Activated naive CD4-positive, alpha-beta T cell treated with anti-CD3 and anti-CD28 coated beads for 36 hours (primary cell): ENCODE results near the gene SMARCAL1. TPM values are rescaled to one million over a fixed set of nuclear protein-coding genes. Genes with fewer than 3 reads are reported as not detected.
"Not testable (repeated sequence)": the region's sequence is repeated elsewhere in the genome, so short reads cannot be mapped to it uniquely, and the experiment has no call there.

ENCODE experiments used
- CTCF ChIA-PET: fragments of 350-600 bp; sonication (Branson Sonifier 250); formaldehyde crosslinking; loops from one replicate; lab custom pipeline; 2021; ENCODE audit warnings: antibody characterized with exemption; lab: Charles Lee
- DNase-seq: peaks from one replicate; pipeline ENCODE4 v3.0.0-alpha.2; 2020
- H3K27ac Mint-ChIP-seq: one replicate; pipeline ENCODE4 v1.8.0; 2021; ENCODE audit warnings: mild to moderate bottlenecking, mixed read lengths
- H3K27me3 Mint-ChIP-seq: one replicate; pipeline ENCODE4 v1.8.0; 2021; ENCODE audit warnings: low read depth, mixed read lengths
- H3K36me3 Mint-ChIP-seq: one replicate; pipeline ENCODE4 v1.8.0; 2021; ENCODE audit warnings: low read depth, mixed read lengths
- H3K4me1 Mint-ChIP-seq: one replicate; pipeline ENCODE4 v1.8.0; 2021; ENCODE audit warnings: low read depth, mixed read lengths
- H3K4me3 Mint-ChIP-seq: one replicate; pipeline ENCODE4 v1.8.0; 2021; ENCODE audit warnings: mild to moderate bottlenecking, moderate library complexity, mixed read lengths
- H3K9me3 Mint-ChIP-seq: one replicate; pipeline ENCODE4 v1.8.0; 2021; ENCODE audit warnings: mixed read lengths
- intact Hi-C: fragments of 100-400 bp; cut with micrococcal nuclease; formaldehyde crosslinking; loops from one replicate; pipeline ENCODE4 v1.15.1; 2023
- total RNA-seq, 2 experiments: library from RNA; stranded (reverse); gene quantifications; one replicate each; pipeline ENCODE4 v1.2.3, GENCODE V29; 2021

SMARCAL1 gene
- total RNA-seq, 2 experiments from 2014 or later, result 17.0 to 18.2 TPM

- H3K27me3 Mint-ChIP-seq, H3K4me1 Mint-ChIP-seq, H3K4me3 Mint-ChIP-seq, H3K27ac Mint-ChIP-seq, DNase-seq, H3K9me3 Mint-ChIP-seq: not testable (repeated sequence)
- intact Hi-C loops, result loop anchor here (1.0 kb wide), 2 partner anchors 143 to 148 kb away; no protein-coding TSS in a partner anchor
- H3K36me3 Mint-ChIP-seq, result peaks cover 15% of the 10 kb centered on the region
- CTCF ChIA-PET, result interaction anchor here (0.5 to 12.8 kb wide), 14 partner anchors 22 to 1264 kb away, joined by 3 to 203 read pairs (median 3); no protein-coding TSS in a partner anchor
Measured at GRCh38 chr2:216518566-216519119, 106.4 kb downstream of the SMARCAL1 start.

GRCh38 chr2:216519154-216519762, 107.0 kb downstream of the SMARCAL1 start:
- H3K4me1 Mint-ChIP-seq, result no peaks in the 10 kb centered on the region
- intact Hi-C loops, result loop anchor here (1.0 kb wide), 2 partner anchors 142 to 147 kb away; no protein-coding TSS in a partner anchor
- no peak overlapping the region for H3K4me3 Mint-ChIP-seq
- H3K9me3 Mint-ChIP-seq, result no peaks in the 10 kb centered on the region
- no peak overlapping the region for H3K27ac Mint-ChIP-seq
- DNase-seq, result peak; percentile 69
- H3K36me3 Mint-ChIP-seq, result peaks cover 17% of the 10 kb centered on the region
- CTCF ChIA-PET, result interaction anchor here (0.6 to 12.8 kb wide), 13 partner anchors 9 to 156 kb away, joined by 3 to 203 read pairs (median 3); no protein-coding TSS in a partner anchor
- H3K27me3 Mint-ChIP-seq, result no peaks in the 10 kb centered on the region

GRCh38 chr2:216520112-216520511, 107.8 kb downstream of the SMARCAL1 start:
- no peak overlapping the region for H3K27ac Mint-ChIP-seq
- DNase-seq, result no peak
- no peaks in the 10 kb centered on the region for H3K27me3 Mint-ChIP-seq
- H3K36me3 Mint-ChIP-seq, result peaks cover 18% of the 10 kb centered on the region
- intact Hi-C loops, result no loop called here
- H3K4me1 Mint-ChIP-seq, result no peaks in the 10 kb centered on the region
- CTCF ChIA-PET, result interaction anchor here (0.6 to 12.8 kb wide), 7 partner anchors 9 to 497 kb away, joined by 3 to 203 read pairs (median 4); no protein-coding TSS in a partner anchor
- H3K9me3 Mint-ChIP-seq, result no peaks in the 10 kb centered on the region
- H3K4me3 Mint-ChIP-seq, result no peak overlapping the region

GRCh38 chr2:216522892-216523502, 110.7 kb downstream of the SMARCAL1 start:
- CTCF ChIA-PET, result interaction anchor here (12.8 kb wide), 1 partner anchor 142 kb away, joined by 203 read pairs; no protein-coding TSS in a partner anchor
- Mint-ChIP-seq H3K36me3 (peaks cover 14% of the 10 kb centered on the region), H3K9me3 (no peaks in the 10 kb centered on the region), H3K27ac (no peak overlapping the region), H3K4me3 (no peak overlapping the region), H3K4me1 (no peaks in the 10 kb centered on the region), H3K27me3 (no peaks in the 10 kb centered on the region)
- intact Hi-C loops, result no loop called here
- no peak for DNase-seq

- Mint-ChIP-seq H3K36me3 (peaks cover 4% of the 10 kb centered on the region), H3K27ac (no peak overlapping the region)
- CTCF ChIA-PET, result interaction anchor here (0.9 to 12.8 kb wide), 3 partner anchors 8 to 157 kb away, joined by 3 to 203 read pairs (median 3); no protein-coding TSS in a partner anchor
Measured at GRCh38 chr2:216525972-216526371, 113.7 kb downstream of the SMARCAL1 start.

GRCh38 chr2:216526939-216527338, 114.7 kb downstream of the SMARCAL1 start:
- Mint-ChIP-seq H3K4me1 (no peaks in the 10 kb centered on the region), H3K27ac (no peak overlapping the region), H3K9me3 (no peaks in the 10 kb centered on the region), H3K36me3 (peaks cover 3% of the 10 kb centered on the region), H3K27me3 (no peaks in the 10 kb centered on the region), H3K4me3 (no peak overlapping the region)
- intact Hi-C loops, result no loop called here
- CTCF ChIA-PET, result interaction anchor here (0.6 to 12.8 kb wide), 3 partner anchors 9 to 394 kb away, joined by 3 to 203 read pairs (median 4); no protein-coding TSS in a partner anchor
- no peak for DNase-seq

More at GRCh38 chr2:216525972-216526371, 113.7 kb downstream of the SMARCAL1 start:
- no peaks in the 10 kb centered on the region for H3K4me1 Mint-ChIP-seq
- H3K9me3 Mint-ChIP-seq, result no peaks in the 10 kb centered on the region
- no peak overlapping the region for H3K4me3 Mint-ChIP-seq
- intact Hi-C loops, result no loop called here
- H3K27me3 Mint-ChIP-seq, result no peaks in the 10 kb centered on the region
- DNase-seq, result no peak

GRCh38 chr2:216527600-216527999, 115.3 kb downstream of the SMARCAL1 start:
- Mint-ChIP-seq H3K9me3 (no peaks in the 10 kb centered on the region), H3K27me3 (no peaks in the 10 kb centered on the region), H3K36me3 (peaks cover 3% of the 10 kb centered on the region), H3K27ac (no peak overlapping the region), H3K4me3 (no peak overlapping the region), H3K4me1 (no peaks in the 10 kb centered on the region)
- DNase-seq, result no peak
- CTCF ChIA-PET, result interaction anchor here (0.6 kb wide), 1 partner anchor 394 kb away, joined by 4 read pairs; no protein-coding TSS in a partner anchor
- intact Hi-C loops, result no loop called here

GRCh38 chr2:216532562-216532961, 120.3 kb downstream of the SMARCAL1 start:
- Mint-ChIP-seq H3K4me1 (peaks cover 5% of the 10 kb centered on the region), H3K9me3 (no peaks in the 10 kb centered on the region), H3K4me3 (no peak overlapping the region), H3K36me3 (no peaks in the 10 kb centered on the region), H3K27me3 (no peaks in the 10 kb centered on the region), H3K27ac (no peak overlapping the region)
- no peak for DNase-seq
- CTCF ChIA-PET, result interaction anchor here (0.7 to 0.9 kb wide), 2 partner anchors 12 to 136 kb away, joined by 3 to 4 read pairs; no protein-coding TSS in a partner anchor
- intact Hi-C loops, result no loop called here

Other genes with a start within 250 kb of the SMARCAL1 start
- gene MARCHF4, start 40.0 kb upstream of the SMARCAL1 start, total RNA-seq, result not detected
- 1,000 to 10,000 TPM; 4,869 to 4,871 TPM for gene RPL37A, start 86.4 kb downstream of the SMARCAL1 start, total RNA-seq
- 1 to 10 TPM; 2.4 to 2.7 TPM for gene IGFBP2, start 220.9 kb downstream of the SMARCAL1 start, total RNA-seq